H9 (cell line): Measurements from ENCODE around the gene IBA57. TPM values are rescaled to one million over a fixed set of nuclear protein-coding genes. Genes with fewer than 3 reads are reported as not detected.
A peak's percentile ranks its signal among the peaks of the same experiment; 100 is the strongest.

ENCODE experiments used
- DNase-seq: peaks from one replicate; pipeline ENCODE4 v3.0.0-alpha.2; 2017
- H2AFZ ChIP-seq: one replicate; pipeline ENCODE4 v1.6.1; 2013; ENCODE audit warnings: mild to moderate bottlenecking, low read length, control low read depth, moderate library complexity
- H2AK5ac ChIP-seq: 2 replicates; pipeline ENCODE4 v1.6.1; 2013; ENCODE audit warnings: low read length, control low read depth, mixed read lengths; ENCODE audit not compliant: insufficient read length
- H2BK120ac ChIP-seq: one replicate; pipeline ENCODE4 v1.6.1; 2013; ENCODE audit warnings: low read depth, mild to moderate bottlenecking, low read length, control low read depth, inconsistent platforms; ENCODE audit not compliant: poor library complexity, severe bottlenecking
- H2BK12ac ChIP-seq: 2 replicates; pipeline ENCODE4 v1.6.1; 2013; ENCODE audit warnings: low read length, control low read depth, mixed read lengths, low read depth; ENCODE audit not compliant: insufficient read length
- H2BK15ac ChIP-seq: 2 replicates; pipeline ENCODE4 v1.6.1; 2013; ENCODE audit warnings: low read depth, low read length, control low read depth
- H2BK20ac ChIP-seq: one replicate; pipeline ENCODE4 v1.6.1; 2013; ENCODE audit warnings: low read depth, mild to moderate bottlenecking, low read length, control low read depth, inconsistent platforms; ENCODE audit not compliant: poor library complexity, severe bottlenecking
- H2BK5ac ChIP-seq: 2 replicates; pipeline ENCODE4 v1.6.1; 2013; ENCODE audit warnings: low read length, control low read depth, mixed read lengths; ENCODE audit not compliant: insufficient read length
- H3K14ac ChIP-seq: 2 replicates; pipeline ENCODE4 v1.6.1; 2013; ENCODE audit warnings: low read length, control low read depth; ENCODE audit not compliant: insufficient read depth
- H3K18ac ChIP-seq: 2 replicates; pipeline ENCODE4 v1.6.1; 2013; ENCODE audit warnings: low read depth, mild to moderate bottlenecking, mixed read lengths, low read length, control low read depth; ENCODE audit not compliant: insufficient read length
- H3K23ac ChIP-seq: 2 replicates; pipeline ENCODE4 v1.6.1; 2013; ENCODE audit warnings: low read length, control low read depth, mixed read lengths, low read depth; ENCODE audit not compliant: insufficient read length
- H3K23me2 ChIP-seq: 2 replicates; pipeline ENCODE4 v1.6.1; 2013; ENCODE audit warnings: low read depth, mild to moderate bottlenecking, mixed read lengths, low read length, control low read depth; ENCODE audit not compliant: insufficient read length, poor library complexity, severe bottlenecking
- H3K27ac ChIP-seq: 2 replicates; pipeline ENCODE4 v1.5.1; 2013; ENCODE audit warnings: low read length, control low read depth, mixed read lengths, low read depth; ENCODE audit not compliant: insufficient read length
- H3K27me3 ChIP-seq: 2 replicates; pipeline ENCODE4 v1.6.1; 2013; ENCODE audit warnings: low read length, control low read depth, inconsistent platforms; ENCODE audit not compliant: insufficient read depth
- H3K4ac ChIP-seq: 2 replicates; pipeline ENCODE4 v1.6.1; 2013; ENCODE audit warnings: low read depth, mild to moderate bottlenecking, control low read depth, inconsistent platforms, low read length, moderate library complexity
- H3K4me1 ChIP-seq: 2 replicates; pipeline ENCODE4 v1.6.1; 2013; ENCODE audit warnings: low read length, control low read depth, inconsistent platforms; ENCODE audit not compliant: insufficient read depth
- H3K4me2 ChIP-seq: 2 replicates; pipeline ENCODE4 v1.6.1; 2013; ENCODE audit warnings: low read length, control low read depth, mixed read lengths; ENCODE audit not compliant: insufficient read length, insufficient read depth
- H3K56ac ChIP-seq: 2 replicates; pipeline ENCODE4 v1.6.1; 2013; ENCODE audit warnings: low read depth, mild to moderate bottlenecking, mixed read lengths, low read length, control low read depth; ENCODE audit not compliant: insufficient read length
- H3K79me1 ChIP-seq: 2 replicates; pipeline ENCODE4 v1.6.1; 2013; ENCODE audit warnings: low read depth, mild to moderate bottlenecking, moderate library complexity, low read length, control low read depth, inconsistent platforms; ENCODE audit not compliant: insufficient read depth, poor library complexity, severe bottlenecking
- H3K79me2 ChIP-seq: 2 replicates; pipeline ENCODE4 v1.6.1; 2013; ENCODE audit warnings: low read length, control low read depth, inconsistent platforms; ENCODE audit not compliant: insufficient read depth
- H3K9ac ChIP-seq: 2 replicates; pipeline ENCODE4 v1.6.1; 2013; ENCODE audit warnings: low read length, control low read depth, mixed read lengths; ENCODE audit not compliant: insufficient read length; ENCODE audit errors: extremely low read depth
- H3K9me3 ChIP-seq: one replicate; pipeline ENCODE4 v1.6.1; 2013; ENCODE audit warnings: low read depth, low read length, inconsistent platforms; ENCODE audit not compliant: control insufficient read depth
- H3T11ph ChIP-seq: one replicate; pipeline ENCODE4 v1.6.1; 2013; ENCODE audit warnings: mild to moderate bottlenecking, low read length, control low read depth, inconsistent platforms
- H4K20me1 ChIP-seq: one replicate; pipeline ENCODE4 v1.6.1; 2013; ENCODE audit not compliant: control insufficient read depth, insufficient read length, insufficient read depth
- H4K5ac ChIP-seq: 2 replicates; pipeline ENCODE4 v1.6.1; 2013; ENCODE audit warnings: low read depth, mild to moderate bottlenecking, mixed read lengths, low read length, control low read depth; ENCODE audit not compliant: insufficient read length
- H4K8ac ChIP-seq: replicated peaks from 2 replicates; pipeline ENCODE4 v1.6.1; 2013; ENCODE audit warnings: low read length, control low read depth, mixed read lengths, low read depth; ENCODE audit not compliant: insufficient read length
- H4K91ac ChIP-seq: 2 replicates; pipeline ENCODE4 v1.6.1; 2013; ENCODE audit warnings: low read depth, mild to moderate bottlenecking, moderate library complexity, mixed read lengths, low read length, control low read depth; ENCODE audit not compliant: insufficient read length
- H3K27ac Mint-ChIP-seq, 3 experiments: 2 replicates in 2 of 3; 3 replicates in 1 of 3; pipeline ENCODE4 v1.8.0; 2020 to 2021; ENCODE audit warnings: mixed read lengths in 3 of 3, mild to moderate bottlenecking in 1 of 3, moderate library complexity in 1 of 3
- H3K27me3 Mint-ChIP-seq: 2 replicates; pipeline ENCODE4 v1.8.0; 2021; ENCODE audit warnings: low read depth, mild to moderate bottlenecking, moderate library complexity, mixed read lengths
- H3K36me3 Mint-ChIP-seq, 3 experiments: 2 replicates in 2 of 3; 3 replicates in 1 of 3; pipeline ENCODE4 v1.8.0; 2020 to 2021; ENCODE audit warnings: low read depth in 3 of 3, mixed read lengths in 3 of 3; ENCODE audit not compliant: insufficient read depth in 1 of 3
- H3K4me1 Mint-ChIP-seq, 2 experiments: 2 replicates each; pipeline ENCODE4 v1.8.0; 2020; ENCODE audit warnings: mixed read lengths in 2 of 2
- H3K4me3 Mint-ChIP-seq, 2 experiments: 2 replicates in 1 of 2; 3 replicates in 1 of 2; pipeline ENCODE4 v1.8.0; 2020 to 2021; ENCODE audit warnings: mild to moderate bottlenecking in 2 of 2, mixed read lengths in 2 of 2, moderate library complexity in 1 of 2
- H3K9me3 Mint-ChIP-seq, 2 experiments: 2 replicates in 1 of 2; 3 replicates in 1 of 2; pipeline ENCODE4 v1.8.0; 2020; ENCODE audit warnings: mild to moderate bottlenecking in 2 of 2, mixed read lengths in 2 of 2, moderate library complexity in 1 of 2
- CTCF ChIP-seq: fragments of 200-600 bp; sonication (generic); conservative IDR thresholded peaks from 3 replicates; pipeline ENCODE4 v1.8.0; 2021; ENCODE audit warnings: antibody characterized with exemption, mild to moderate bottlenecking
- whole genome bisulfite sequencing: extraction: QIAGEN DNeasy Blood & Tissue Kit; methylation state at CpG from one replicate; pipeline ENCODE4 v1.1.7; 2013; ENCODE audit warnings: missing lambda C conversion rate, low lambda C conversion rate, mixed read lengths; ENCODE audit not compliant: insufficient read length; ENCODE audit errors: extremely low coverage; 5-methylcytosine and 5-hydroxymethylcytosine counted together
- total RNA-seq: library from RNA; stranded (reverse); gene quantifications from 2 replicates; pipeline ENCODE4 v1.2.1, GENCODE V29; 2021

IBA57 gene
- total RNA-seq, 1 experiment from 2014 or later, result 12.6 TPM

GRCh38 chr1:228142701-228143136 is 22.9 kb upstream of the IBA57 start:
- Histone ChIP-seq H3K23me2 (peaks cover 11% of the 10 kb centered on the region), H3K27me3 (no peaks in the 10 kb centered on the region), H3K9me3 (no peaks in the 10 kb centered on the region), H3K4me2 (no peak overlapping the region), H2BK120ac (no peak overlapping the region), H3K56ac (no peak overlapping the region), H2BK20ac (no peak overlapping the region), H2BK15ac (no peak overlapping the region), H3K18ac (no peak overlapping the region), H2AK5ac (no peak overlapping the region), H3K9ac (no peak overlapping the region), H3T11ph (no peak overlapping the region), H3K4ac (no peak overlapping the region), H3K27ac (no peak overlapping the region), H3K23ac (no peak overlapping the region), H2BK5ac (no peak overlapping the region), H3K79me1 (peaks cover 8% of the 10 kb centered on the region), H3K14ac (no peak overlapping the region), H2BK12ac (no peak overlapping the region), H4K91ac (no peak overlapping the region), H4K5ac (no peak overlapping the region), H4K8ac (no peak overlapping the region), H2AFZ (no peak overlapping the region), H4K20me1 (peaks cover 2% of the 10 kb centered on the region), H3K4me1 (no peaks in the 10 kb centered on the region), H3K79me2 (peaks cover 15% of the 10 kb centered on the region; the same call in 1 of the 2 replicates)
- Mint-ChIP-seq H3K4me1 (peaks cover 4 to 15% of the 10 kb centered on the region in 2 experiments), H3K27me3 (peaks cover 14% of the 10 kb centered on the region), H3K4me3 (peak overlapping the region in 1 of 2 experiments; percentile 91; a peak in 1 of 5 replicates), H3K9me3 (no peaks in the 10 kb centered on the region), H3K27ac (no peak overlapping the region), H3K36me3 (no peaks in the 10 kb centered on the region; a peak in 1 of 7 replicates)
- WGBS, result no CpG with 5 or more reads among the region's 11 CpGs
- no peak for DNase-seq
- no peak for TF ChIP-seq CTCF
